ENCODE measurements around the gene SMCO2. TPM values are rescaled to one million over a fixed set of nuclear protein-coding genes. Genes with fewer than 3 reads are reported as not detected.

The SMCO2 gene
- total and polyA plus RNA-seq, 4 donors = not detected

DNA sequence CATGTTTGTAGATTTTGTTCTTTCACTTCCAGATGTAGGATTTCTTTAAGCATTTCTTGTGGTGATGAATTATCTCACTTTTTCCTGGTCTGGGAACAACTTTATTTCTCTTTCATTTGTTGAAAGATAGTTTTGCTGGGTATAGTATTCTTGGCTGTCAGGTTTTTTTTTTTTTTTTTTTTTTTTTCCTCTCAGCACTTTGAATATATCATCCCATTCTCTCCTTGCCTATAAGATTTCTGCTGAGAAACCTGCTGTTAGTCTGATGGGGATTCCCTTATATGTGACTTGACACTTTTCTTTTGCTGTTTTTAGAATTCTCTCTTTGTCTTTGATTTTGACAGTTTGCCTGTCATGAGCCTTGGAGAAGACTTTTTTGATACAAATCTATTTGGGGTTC, 30.5 kb downstream of the SMCO2 start:
- Histone ChIP-seq H3K27ac (ENCODE audit: low read depth in 1 of 2, low read length in 2 of 2) (no peak overlapping the region), H3K27me3 (ENCODE audit: control insufficient read depth in 4 of 4, insufficient read depth in 4 of 4, low read length in 3 of 4) (no peaks in the 10 kb centered on the region), H3K9me3 (ENCODE audit: control insufficient read depth in 4 of 4, low read length in 3 of 4) (peaks cover 0 to 15% (median 2%) of the 10 kb centered on the region in 4 donors), H3K9ac (ENCODE audit: low read depth in 1 of 2, low read length in 2 of 2) (no peak overlapping the region), H3K4me3 (ENCODE audit: low read depth in 1 of 3, low read length in 3 of 3) (no peak overlapping the region), H3K36me3 (ENCODE audit: control insufficient read depth in 4 of 4, insufficient read depth in 3 of 4, low read depth in 1 of 4, low read length in 3 of 4) (no peaks in the 10 kb centered on the region), H3K4me1 (ENCODE audit: control insufficient read depth in 4 of 4, insufficient read depth in 4 of 4, low read length in 3 of 4) (peaks cover 0 to 15% (median 3%) of the 10 kb centered on the region in 4 donors)
- TF ChIP-seq, protein P1, sequence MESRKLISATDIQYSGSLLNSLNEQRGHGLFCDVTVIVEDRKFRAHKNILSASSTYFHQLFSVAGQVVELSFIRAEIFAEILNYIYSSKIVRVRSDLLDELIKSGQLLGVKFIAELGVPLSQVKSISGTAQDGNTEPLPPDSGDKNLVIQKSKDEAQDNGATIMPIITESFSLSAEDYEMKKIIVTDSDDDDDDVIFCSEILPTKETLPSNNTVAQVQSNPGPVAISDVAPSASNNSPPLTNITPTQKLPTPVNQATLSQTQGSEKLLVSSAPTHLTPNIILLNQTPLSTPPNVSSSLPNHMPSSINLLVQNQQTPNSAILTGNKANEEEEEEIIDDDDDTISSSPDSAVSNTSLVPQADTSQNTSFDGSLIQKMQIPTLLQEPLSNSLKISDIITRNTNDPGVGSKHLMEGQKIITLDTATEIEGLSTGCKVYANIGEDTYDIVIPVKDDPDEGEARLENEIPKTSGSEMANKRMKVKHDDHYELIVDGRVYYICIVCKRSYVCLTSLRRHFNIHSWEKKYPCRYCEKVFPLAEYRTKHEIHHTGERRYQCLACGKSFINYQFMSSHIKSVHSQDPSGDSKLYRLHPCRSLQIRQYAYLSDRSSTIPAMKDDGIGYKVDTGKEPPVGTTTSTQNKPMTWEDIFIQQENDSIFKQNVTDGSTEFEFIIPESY (IDR thresholded peaks at IDR 0.05) = no peak
- no peak for TF ChIP-seq NR2F2 (IDR thresholded peaks at IDR 0.05)
- TF ChIP-seq SP1 (IDR thresholded peaks at IDR 0.05) = no peak
- no peak for TF ChIP-seq TAF1 (conservative IDR thresholded peaks at IDR 0.05)
- TF ChIP-seq HNF4A (conservative IDR thresholded peaks at IDR 0.05) = no peak
- TF ChIP-seq YY1 (IDR thresholded peaks at IDR 0.05) = no peak
- TF ChIP-seq, protein P2, sequence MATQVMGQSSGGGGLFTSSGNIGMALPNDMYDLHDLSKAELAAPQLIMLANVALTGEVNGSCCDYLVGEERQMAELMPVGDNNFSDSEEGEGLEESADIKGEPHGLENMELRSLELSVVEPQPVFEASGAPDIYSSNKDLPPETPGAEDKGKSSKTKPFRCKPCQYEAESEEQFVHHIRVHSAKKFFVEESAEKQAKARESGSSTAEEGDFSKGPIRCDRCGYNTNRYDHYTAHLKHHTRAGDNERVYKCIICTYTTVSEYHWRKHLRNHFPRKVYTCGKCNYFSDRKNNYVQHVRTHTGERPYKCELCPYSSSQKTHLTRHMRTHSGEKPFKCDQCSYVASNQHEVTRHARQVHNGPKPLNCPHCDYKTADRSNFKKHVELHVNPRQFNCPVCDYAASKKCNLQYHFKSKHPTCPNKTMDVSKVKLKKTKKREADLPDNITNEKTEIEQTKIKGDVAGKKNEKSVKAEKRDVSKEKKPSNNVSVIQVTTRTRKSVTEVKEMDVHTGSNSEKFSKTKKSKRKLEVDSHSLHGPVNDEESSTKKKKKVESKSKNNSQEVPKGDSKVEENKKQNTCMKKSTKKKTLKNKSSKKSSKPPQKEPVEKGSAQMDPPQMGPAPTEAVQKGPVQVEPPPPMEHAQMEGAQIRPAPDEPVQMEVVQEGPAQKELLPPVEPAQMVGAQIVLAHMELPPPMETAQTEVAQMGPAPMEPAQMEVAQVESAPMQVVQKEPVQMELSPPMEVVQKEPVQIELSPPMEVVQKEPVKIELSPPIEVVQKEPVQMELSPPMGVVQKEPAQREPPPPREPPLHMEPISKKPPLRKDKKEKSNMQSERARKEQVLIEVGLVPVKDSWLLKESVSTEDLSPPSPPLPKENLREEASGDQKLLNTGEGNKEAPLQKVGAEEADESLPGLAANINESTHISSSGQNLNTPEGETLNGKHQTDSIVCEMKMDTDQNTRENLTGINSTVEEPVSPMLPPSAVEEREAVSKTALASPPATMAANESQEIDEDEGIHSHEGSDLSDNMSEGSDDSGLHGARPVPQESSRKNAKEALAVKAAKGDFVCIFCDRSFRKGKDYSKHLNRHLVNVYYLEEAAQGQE (IDR thresholded peaks at IDR 0.05) = no peak
- no peak for TF ChIP-seq RAD21 (IDR thresholded peaks at IDR 0.05)
- TF ChIP-seq, protein P3, sequence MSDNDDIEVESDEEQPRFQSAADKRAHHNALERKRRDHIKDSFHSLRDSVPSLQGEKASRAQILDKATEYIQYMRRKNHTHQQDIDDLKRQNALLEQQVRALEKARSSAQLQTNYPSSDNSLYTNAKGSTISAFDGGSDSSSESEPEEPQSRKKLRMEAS (IDR thresholded peaks at IDR 0.05) = no peak
- TF ChIP-seq, protein P4, sequence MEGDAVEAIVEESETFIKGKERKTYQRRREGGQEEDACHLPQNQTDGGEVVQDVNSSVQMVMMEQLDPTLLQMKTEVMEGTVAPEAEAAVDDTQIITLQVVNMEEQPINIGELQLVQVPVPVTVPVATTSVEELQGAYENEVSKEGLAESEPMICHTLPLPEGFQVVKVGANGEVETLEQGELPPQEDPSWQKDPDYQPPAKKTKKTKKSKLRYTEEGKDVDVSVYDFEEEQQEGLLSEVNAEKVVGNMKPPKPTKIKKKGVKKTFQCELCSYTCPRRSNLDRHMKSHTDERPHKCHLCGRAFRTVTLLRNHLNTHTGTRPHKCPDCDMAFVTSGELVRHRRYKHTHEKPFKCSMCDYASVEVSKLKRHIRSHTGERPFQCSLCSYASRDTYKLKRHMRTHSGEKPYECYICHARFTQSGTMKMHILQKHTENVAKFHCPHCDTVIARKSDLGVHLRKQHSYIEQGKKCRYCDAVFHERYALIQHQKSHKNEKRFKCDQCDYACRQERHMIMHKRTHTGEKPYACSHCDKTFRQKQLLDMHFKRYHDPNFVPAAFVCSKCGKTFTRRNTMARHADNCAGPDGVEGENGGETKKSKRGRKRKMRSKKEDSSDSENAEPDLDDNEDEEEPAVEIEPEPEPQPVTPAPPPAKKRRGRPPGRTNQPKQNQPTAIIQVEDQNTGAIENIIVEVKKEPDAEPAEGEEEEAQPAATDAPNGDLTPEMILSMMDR (IDR thresholded peaks at IDR 0.05; ENCODE audit: low read depth, low read length, missing input control) = no peak
- no peak for TF ChIP-seq HNF4G (IDR thresholded peaks at IDR 0.05)
- TF ChIP-seq EGR1 (IDR thresholded peaks at IDR 0.05; ENCODE audit: low read depth in 2 of 2) = no peak
- TF ChIP-seq, protein P5, sequence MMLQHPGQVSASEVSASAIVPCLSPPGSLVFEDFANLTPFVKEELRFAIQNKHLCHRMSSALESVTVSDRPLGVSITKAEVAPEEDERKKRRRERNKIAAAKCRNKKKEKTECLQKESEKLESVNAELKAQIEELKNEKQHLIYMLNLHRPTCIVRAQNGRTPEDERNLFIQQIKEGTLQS (IDR thresholded peaks at IDR 0.05) = no peak
- TF ChIP-seq FOXA1 (IDR thresholded peaks at IDR 0.05) = no peak
- TF ChIP-seq FOXA2 (IDR thresholded peaks at IDR 0.05) = no peak
- TF ChIP-seq GABPA (IDR thresholded peaks at IDR 0.05 in 1 of 2, conservative IDR thresholded peaks at IDR 0.05 in 1 of 2) = no peak
- TF ChIP-seq RXRA (IDR thresholded peaks at IDR 0.05) = no peak
- no peak for TF ChIP-seq JUND (IDR thresholded peaks at IDR 0.05)
- no peak for DNase-seq (ENCODE audit: low spot score)

Data from liver (tissue), 9 donors.